Neural cell (in vitro differentiated cells): ENCODE results near the gene DOCK2. TPM values are rescaled to one million over a fixed set of nuclear protein-coding genes. Genes with fewer than 3 reads are reported as not detected.

Source experiments
- H2AFZ ChIP-seq: fragments of 200-600, 300-800 bp; sonication (generic), shearing (Covaris generic); 2 replicates; pipeline ENCODE4 v1.6.0; 2014; ENCODE audit warnings: low read depth, mild to moderate bottlenecking, antibody characterized with exemption, low read length, moderate library complexity
- H3F3A ChIP-seq: fragments of 200-600 bp; shearing (Covaris generic); 2 replicates; pipeline ENCODE4 v1.6.1; 2016; ENCODE audit warnings: mild to moderate bottlenecking, moderate library complexity, mixed read lengths, antibody characterized with exemption, low read length; ENCODE audit not compliant: insufficient read depth, poor library complexity, severe bottlenecking
- H3K27ac ChIP-seq: fragments of 200-600, 300-800 bp; sonication (generic), shearing (Covaris generic); 2 replicates; pipeline ENCODE4 v1.5.1; 2014; ENCODE audit warnings: mild to moderate bottlenecking, low read length, moderate library complexity
- H3K27me3 ChIP-seq: fragments of 300-800, 200-600 bp; sonication (generic), shearing (Covaris generic); 2 replicates; pipeline ENCODE4 v1.6.0; 2014; ENCODE audit warnings: mild to moderate bottlenecking, low read depth, low read length, moderate library complexity; ENCODE audit not compliant: insufficient read depth
- H3K36me3 ChIP-seq: fragments of 300-800, 200-600 bp; sonication (generic), shearing (Covaris generic); 2 replicates; pipeline ENCODE4 v1.5.1; 2014; ENCODE audit warnings: mild to moderate bottlenecking, antibody characterized with exemption, low read length, moderate library complexity; ENCODE audit not compliant: insufficient read depth
- H3K4me2 ChIP-seq: fragments of 300-800, 200-600 bp; sonication (generic), shearing (Covaris generic); 2 replicates; pipeline ENCODE4 v1.6.0; 2014; ENCODE audit warnings: mild to moderate bottlenecking, low read length
- H3K4me3 ChIP-seq: fragments of 300-800, 200-600 bp; sonication (generic), shearing (Covaris generic); 2 replicates; pipeline ENCODE4 v1.5.1; 2014; ENCODE audit warnings: mild to moderate bottlenecking, low read length, moderate library complexity
- H3K79me2 ChIP-seq: fragments of 200-600 bp; shearing (Covaris generic); replicated peaks from 2 replicates; pipeline ENCODE4 v1.6.0; 2014; ENCODE audit warnings: mild to moderate bottlenecking, low read length, moderate library complexity; ENCODE audit not compliant: insufficient read depth
- H3K9ac ChIP-seq: fragments of 300-800, 200-600 bp; sonication (generic), shearing (Covaris generic); 2 replicates; pipeline ENCODE4 v1.6.1; 2016; ENCODE audit warnings: mild to moderate bottlenecking, low read length, mixed read lengths
- H3K9me2 ChIP-seq: fragments of 200-600 bp; shearing (Covaris generic); 2 replicates; pipeline ENCODE4 v1.6.1; 2016; ENCODE audit warnings: mild to moderate bottlenecking, low read length, mixed read lengths; ENCODE audit not compliant: insufficient read depth
- H3K9me3 ChIP-seq: fragments of 200-600, 300-800 bp; sonication (generic), shearing (Covaris generic); 2 replicates; pipeline ENCODE4 v1.6.1; 2016; ENCODE audit warnings: mild to moderate bottlenecking, mixed run types, low read length, moderate library complexity, mixed read lengths
- H4K20me1 ChIP-seq: fragments of 200-600 bp; shearing (Covaris generic); 2 replicates; pipeline ENCODE4 v1.6.1; 2016; ENCODE audit warnings: mild to moderate bottlenecking, mixed run types; ENCODE audit not compliant: insufficient read depth
- EP300 ChIP-seq: fragments of 450-650 bp; conservative IDR thresholded peaks from 2 replicates; pipeline ENCODE4 v1.6.1; 2014; ENCODE audit warnings: antibody characterized with exemption, mild to moderate bottlenecking, moderate library complexity; ENCODE audit not compliant: poor library complexity, severe bottlenecking
- EZH2 ChIP-seq: fragments of 200-600, 300-800 bp; shearing (Covaris generic), sonication (generic); IDR thresholded peaks from 2 replicates; pipeline ENCODE4 v1.6.1; 2014; ENCODE audit warnings: antibody characterized with exemption, low read length, borderline replicate concordance, mild to moderate bottlenecking; ENCODE audit not compliant: insufficient read depth, poor library complexity, severe bottlenecking
- MXI1 ChIP-seq: fragments of 450-650 bp; conservative IDR thresholded peaks from 2 replicates; pipeline ENCODE4 v1.6.1; 2014; ENCODE audit warnings: antibody characterized with exemption, mild to moderate bottlenecking; ENCODE audit not compliant: poor library complexity, severe bottlenecking
- POLR2AphosphoS5 ChIP-seq: IDR thresholded peaks from 2 replicates; pipeline ENCODE4 v1.6.1; 2012
- RAD21 ChIP-seq: fragments of 450-650 bp; conservative IDR thresholded peaks from 2 replicates; pipeline ENCODE4 v1.6.1; 2014; ENCODE audit warnings: antibody characterized with exemption, mild to moderate bottlenecking, moderate library complexity
- SMC3 ChIP-seq: fragments of 450-650 bp; conservative IDR thresholded peaks from 2 replicates; pipeline ENCODE4 v1.6.1; 2014; ENCODE audit warnings: antibody characterized with exemption, mild to moderate bottlenecking, moderate library complexity; ENCODE audit not compliant: poor library complexity
- TAF1 ChIP-seq: IDR thresholded peaks from 2 replicates; pipeline ENCODE4 v1.6.1; 2012; ENCODE audit warnings: low read depth
- polyA plus RNA-seq: library from polyadenylated mRNA; depleted of rRNA; stranded (reverse); fragments of >200 nt; gene quantifications from 2 replicates; pipeline ENCODE4 v1.2.3, GENCODE V29; 2014
- TF ChIP-seq, protein P1 (sequence below): fragments of 450-650 bp; IDR thresholded peaks from 2 replicates; pipeline ENCODE4 v1.5.1; 2014; ENCODE audit warnings: antibody characterized with exemption, mild to moderate bottlenecking, moderate library complexity; ENCODE audit not compliant: poor library complexity, severe bottlenecking
- TF ChIP-seq, protein P2 (sequence below): IDR thresholded peaks from 2 replicates; pipeline ENCODE4 v1.6.1; 2012; ENCODE audit warnings: borderline replicate concordance

Gene DOCK2
- polyA plus RNA-seq, 1 donor from 2014 or later = 0.15 TPM

DNA sequence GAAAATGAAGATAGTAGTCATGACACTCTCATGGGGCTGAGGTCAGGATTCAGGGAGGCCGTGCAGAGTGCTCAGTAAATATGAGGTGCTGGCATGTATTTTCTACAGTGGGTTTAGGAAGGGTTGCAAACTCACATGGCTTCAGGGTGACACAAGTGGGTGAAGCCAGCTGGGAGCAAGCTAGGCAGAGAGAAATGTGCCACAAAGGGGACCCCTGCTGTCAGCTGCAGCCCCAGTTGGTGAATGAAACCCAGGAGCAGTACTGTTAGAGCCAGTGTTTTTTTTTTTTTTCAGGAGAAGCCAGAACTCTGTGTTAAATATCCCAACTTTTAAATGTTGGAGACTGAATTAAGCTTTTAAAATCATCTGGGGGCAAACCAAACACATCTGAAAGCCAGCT, 267.9 kb downstream of the DOCK2 start:
- H3K9ac ChIP-seq = no peak overlapping the region
- no peak overlapping the region for H3K4me2 ChIP-seq
- H3K9me3 ChIP-seq = no peaks in the 10 kb centered on the region
- no peaks in the 10 kb centered on the region for H3K79me2 ChIP-seq
- no peaks in the 10 kb centered on the region for H3K36me3 ChIP-seq
- no peak overlapping the region for H3K27ac ChIP-seq
- H3F3A ChIP-seq = no peaks in the 10 kb centered on the region
- TF ChIP-seq EZH2 (no peak), TAF1 (no peak), POLR2AphosphoS5 (no peak), EP300 (no peak), MXI1 (no peak), RAD21 (no peak), SMC3 (no peak)
- TF ChIP-seq, protein P1, sequence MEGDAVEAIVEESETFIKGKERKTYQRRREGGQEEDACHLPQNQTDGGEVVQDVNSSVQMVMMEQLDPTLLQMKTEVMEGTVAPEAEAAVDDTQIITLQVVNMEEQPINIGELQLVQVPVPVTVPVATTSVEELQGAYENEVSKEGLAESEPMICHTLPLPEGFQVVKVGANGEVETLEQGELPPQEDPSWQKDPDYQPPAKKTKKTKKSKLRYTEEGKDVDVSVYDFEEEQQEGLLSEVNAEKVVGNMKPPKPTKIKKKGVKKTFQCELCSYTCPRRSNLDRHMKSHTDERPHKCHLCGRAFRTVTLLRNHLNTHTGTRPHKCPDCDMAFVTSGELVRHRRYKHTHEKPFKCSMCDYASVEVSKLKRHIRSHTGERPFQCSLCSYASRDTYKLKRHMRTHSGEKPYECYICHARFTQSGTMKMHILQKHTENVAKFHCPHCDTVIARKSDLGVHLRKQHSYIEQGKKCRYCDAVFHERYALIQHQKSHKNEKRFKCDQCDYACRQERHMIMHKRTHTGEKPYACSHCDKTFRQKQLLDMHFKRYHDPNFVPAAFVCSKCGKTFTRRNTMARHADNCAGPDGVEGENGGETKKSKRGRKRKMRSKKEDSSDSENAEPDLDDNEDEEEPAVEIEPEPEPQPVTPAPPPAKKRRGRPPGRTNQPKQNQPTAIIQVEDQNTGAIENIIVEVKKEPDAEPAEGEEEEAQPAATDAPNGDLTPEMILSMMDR = no peak
- TF ChIP-seq, protein P2, sequence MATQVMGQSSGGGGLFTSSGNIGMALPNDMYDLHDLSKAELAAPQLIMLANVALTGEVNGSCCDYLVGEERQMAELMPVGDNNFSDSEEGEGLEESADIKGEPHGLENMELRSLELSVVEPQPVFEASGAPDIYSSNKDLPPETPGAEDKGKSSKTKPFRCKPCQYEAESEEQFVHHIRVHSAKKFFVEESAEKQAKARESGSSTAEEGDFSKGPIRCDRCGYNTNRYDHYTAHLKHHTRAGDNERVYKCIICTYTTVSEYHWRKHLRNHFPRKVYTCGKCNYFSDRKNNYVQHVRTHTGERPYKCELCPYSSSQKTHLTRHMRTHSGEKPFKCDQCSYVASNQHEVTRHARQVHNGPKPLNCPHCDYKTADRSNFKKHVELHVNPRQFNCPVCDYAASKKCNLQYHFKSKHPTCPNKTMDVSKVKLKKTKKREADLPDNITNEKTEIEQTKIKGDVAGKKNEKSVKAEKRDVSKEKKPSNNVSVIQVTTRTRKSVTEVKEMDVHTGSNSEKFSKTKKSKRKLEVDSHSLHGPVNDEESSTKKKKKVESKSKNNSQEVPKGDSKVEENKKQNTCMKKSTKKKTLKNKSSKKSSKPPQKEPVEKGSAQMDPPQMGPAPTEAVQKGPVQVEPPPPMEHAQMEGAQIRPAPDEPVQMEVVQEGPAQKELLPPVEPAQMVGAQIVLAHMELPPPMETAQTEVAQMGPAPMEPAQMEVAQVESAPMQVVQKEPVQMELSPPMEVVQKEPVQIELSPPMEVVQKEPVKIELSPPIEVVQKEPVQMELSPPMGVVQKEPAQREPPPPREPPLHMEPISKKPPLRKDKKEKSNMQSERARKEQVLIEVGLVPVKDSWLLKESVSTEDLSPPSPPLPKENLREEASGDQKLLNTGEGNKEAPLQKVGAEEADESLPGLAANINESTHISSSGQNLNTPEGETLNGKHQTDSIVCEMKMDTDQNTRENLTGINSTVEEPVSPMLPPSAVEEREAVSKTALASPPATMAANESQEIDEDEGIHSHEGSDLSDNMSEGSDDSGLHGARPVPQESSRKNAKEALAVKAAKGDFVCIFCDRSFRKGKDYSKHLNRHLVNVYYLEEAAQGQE = no peak
- no peak overlapping the region for H3K4me3 ChIP-seq
- no peak overlapping the region for H2AFZ ChIP-seq
- no peaks in the 10 kb centered on the region for H3K27me3 ChIP-seq
- no peaks in the 10 kb centered on the region for H3K9me2 ChIP-seq
- H4K20me1 ChIP-seq = no peaks in the 10 kb centered on the region

GRCh38 chr5:169906745-169907649, 269.9 kb downstream of the DOCK2 start:
- H3F3A ChIP-seq = no peaks in the 10 kb centered on the region
- no peak overlapping the region for H3K4me2 ChIP-seq
- H3K9me2 ChIP-seq = no peaks in the 10 kb centered on the region
- H3K9ac ChIP-seq = no peak overlapping the region
- H3K4me3 ChIP-seq = no peak overlapping the region
- no peak for TF ChIP-seq RAD21
- no peak for TF ChIP-seq EP300
- no peak for TF ChIP-seq EZH2
- TF ChIP-seq, protein P2 = no peak
- TF ChIP-seq POLR2AphosphoS5 = no peak
- TF ChIP-seq, protein P1 = no peak
- TF ChIP-seq TAF1 = no peak
- no peak for TF ChIP-seq MXI1
- TF ChIP-seq SMC3 = no peak
- no peak overlapping the region for H3K27ac ChIP-seq
- H4K20me1 ChIP-seq = no peaks in the 10 kb centered on the region
- H3K36me3 ChIP-seq = no peaks in the 10 kb centered on the region
- H3K27me3 ChIP-seq = no peaks in the 10 kb centered on the region
- H3K9me3 ChIP-seq = no peaks in the 10 kb centered on the region
- no peak overlapping the region for H2AFZ ChIP-seq
- H3K79me2 ChIP-seq = no peaks in the 10 kb centered on the region
